ENCODE measurements around the gene FILIP1L. TPM values are rescaled to one million over a fixed set of nuclear protein-coding genes. Genes with fewer than 3 reads are reported as not detected.

FILIP1L gene
- total RNA-seq, 1 experiment from 2014 or later = 0.07 TPM

- Histone ChIP-seq H3K79me2 (ENCODE audit: insufficient read depth, low read length) (no peaks in the 10 kb centered on the region), H4K5ac (ENCODE audit: insufficient read length, low read depth, low read length) (no peak overlapping the region), H4K20me1 (ENCODE audit: control insufficient read depth, insufficient read depth, insufficient read length) (no peaks in the 10 kb centered on the region), H3K23ac (ENCODE audit: insufficient read length, low read depth, low read length) (no peak overlapping the region), H3K23me2 (ENCODE audit: insufficient read length, low read depth, low read length, poor library complexity, severe bottlenecking) (no peaks in the 10 kb centered on the region), H2AFZ (ENCODE audit: low read length) (no peak overlapping the region), H2BK12ac (ENCODE audit: insufficient read length, low read depth, low read length) (no peak overlapping the region), H3K4me1 (ENCODE audit: insufficient read depth, low read length) (no peaks in the 10 kb centered on the region), H3K14ac (ENCODE audit: insufficient read depth, low read length) (no peak overlapping the region), H4K91ac (ENCODE audit: insufficient read length, low read depth, low read length) (no peak overlapping the region), H4K8ac (replicated peaks; ENCODE audit: insufficient read length, low read depth, low read length) (no peak overlapping the region), H3T11ph (ENCODE audit: low read length) (no peak overlapping the region), H2BK5ac (ENCODE audit: insufficient read length, low read length) (no peak overlapping the region), H2BK120ac (ENCODE audit: low read depth, low read length, poor library complexity, severe bottlenecking) (no peak overlapping the region), H3K4me2 (ENCODE audit: insufficient read depth, insufficient read length, low read length) (no peak overlapping the region), H3K27ac (ENCODE audit: insufficient read length, low read depth, low read length) (no peak overlapping the region), H3K4ac (ENCODE audit: low read depth, low read length) (no peak overlapping the region), H3K9ac (ENCODE audit: extremely low read depth, insufficient read length, low read length) (no peak overlapping the region), H3K9me3 (ENCODE audit: control insufficient read depth, low read depth, low read length) (no peaks in the 10 kb centered on the region), H2AK5ac (ENCODE audit: insufficient read length, low read length) (no peak overlapping the region), H3K18ac (ENCODE audit: insufficient read length, low read depth, low read length) (no peak overlapping the region), H3K27me3 (ENCODE audit: insufficient read depth, low read length) (no peaks in the 10 kb centered on the region), H2BK20ac (ENCODE audit: low read depth, low read length, poor library complexity, severe bottlenecking) (no peak overlapping the region), H3K56ac (ENCODE audit: insufficient read length, low read depth, low read length) (no peak overlapping the region), H3K79me1 (ENCODE audit: insufficient read depth, low read depth, low read length, poor library complexity, severe bottlenecking) (no peaks in the 10 kb centered on the region), H2BK15ac (ENCODE audit: low read depth, low read length) (no peak overlapping the region)
- Mint-ChIP-seq H3K27ac (no peak overlapping the region), H3K9me3 (no peaks in the 10 kb centered on the region), H3K36me3 (ENCODE audit: insufficient read depth in 1 of 3, low read depth in 3 of 3) (no peaks in the 10 kb centered on the region), H3K4me3 (no peak overlapping the region), H3K27me3 (ENCODE audit: low read depth) (no peaks in the 10 kb centered on the region), H3K4me1 (no peaks in the 10 kb centered on the region)
- WGBS (ENCODE audit: extremely low coverage, insufficient read length, low lambda C conversion rate) = no CpG with 5 or more reads among the region's 6 CpGs
- TF ChIP-seq CTCF (conservative IDR thresholded peaks at IDR 0.05) = no peak
- DNase-seq = no peak
These were observed 16.9 kb upstream of the FILIP1L start for GRCh38 chr3:100131241-100131640.
